A549 (cell line): ENCODE results near the gene SUPT5H. TPM values are rescaled to one million over a fixed set of nuclear protein-coding genes. Genes with fewer than 3 reads are reported as not detected.

Experiments
- ATAC-seq, 2 experiments: fragments of 200-7000 bp in 1 of 2; fragments of >200 bp in 1 of 2; cut with Nextera tagmentation in 1 of 2; cut with Tn5 transposase in 1 of 2; 3 replicates each; pipeline versions ENCODE4 v1.8.0 to v1.9.1; 2018 to 2020; ENCODE audit warnings: mild to moderate bottlenecking in 1 of 2, moderate library complexity in 1 of 2
- CTCF ChIA-PET: fragments of 300-600 bp; sonication (Branson Sonifier 250); formaldehyde crosslinking; extraction: SDS; loops from one replicate; lab custom pipeline; 2021; ENCODE audit warnings: antibody characterized with exemption, inconsistent platforms; lab: Yijun Ruan, JAX
- POLR2A ChIA-PET: fragments of 350-600 bp; formaldehyde crosslinking; extraction: SDS; loops from one replicate; lab custom pipeline; 2021; ENCODE audit warnings: antibody characterized with exemption, inconsistent platforms; lab: Yijun Ruan, JAX
- DNase-seq, 2 experiments: peaks; one replicate each; pipeline versions ENCODE4 v3.0.0 to v3.0.0-alpha.2; 2011 to 2016; ENCODE audit warnings: low read depth in 1 of 2, low spot score in 1 of 2
- FAIRE-seq: peaks from 2 replicates; lab custom pipeline; 2011; peaks lifted over from hg19 to GRCh38; lab: Jason Lieb, UNC
- H3K27ac ChIP-seq, 2 experiments: fragments of >200 bp; sonication (Bioruptor Twin); formaldehyde crosslinking; 3 replicates each; pipeline ENCODE4 v1.5.1; 2016 to 2017
- H3K4me1 ChIP-seq: fragments of >200 bp; sonication (Bioruptor Twin); formaldehyde crosslinking; 3 replicates; pipeline ENCODE4 v1.6.1; 2016
- H3K4me2 ChIP-seq: fragments of >200 bp; sonication (Bioruptor Twin); formaldehyde crosslinking; 3 replicates; pipeline ENCODE4 v1.6.1; 2016
- H3K4me3 ChIP-seq: fragments of >200 bp; sonication (Bioruptor Twin); formaldehyde crosslinking; 3 replicates; pipeline ENCODE4 v1.5.1; 2016
- H3K9me3 ChIP-seq: fragments of >200 bp; sonication (Bioruptor Twin); formaldehyde crosslinking; 3 replicates; pipeline ENCODE4 v1.6.1; 2016
- CBX8 ChIP-seq: fragments of 200-600 bp; sonication (generic); IDR thresholded peaks from 2 replicates; pipeline ENCODE4 v1.6.1; 2016
- CHD4 ChIP-seq: fragments of 200-600 bp; sonication (generic); IDR thresholded peaks from 2 replicates; pipeline ENCODE4 v1.6.1; 2016; ENCODE audit warnings: antibody characterized with exemption, mild to moderate bottlenecking, borderline replicate concordance
- CTCF ChIP-seq: fragments of >200 bp; sonication (Bioruptor Twin); formaldehyde crosslinking; IDR thresholded peaks from 3 replicates; pipeline ENCODE4 v1.5.1; 2016
- EHMT2 ChIP-seq: fragments of 200-600 bp; sonication (generic); IDR thresholded peaks from 2 replicates; pipeline ENCODE4 v1.6.1; 2016; ENCODE audit warnings: antibody characterized with exemption, low read depth, mild to moderate bottlenecking, moderate library complexity
- ELK1 ChIP-seq: fragments of 150-350 bp; IDR thresholded peaks from 2 replicates; pipeline ENCODE4 v1.6.1; 2014; ENCODE audit warnings: low read depth, mild to moderate bottlenecking, low read length
- EP300 ChIP-seq, 2 experiments: fragments of >200 bp; sonication (Bioruptor Twin); formaldehyde crosslinking; IDR thresholded peaks; 2 replicates in 1 of 2; 3 replicates in 1 of 2; pipeline ENCODE4 v1.6.1; 2016 to 2017
- FOSB ChIP-seq: fragments of 250-450 bp; sonication (Bioruptor Pico); IDR thresholded peaks from 2 replicates; pipeline ENCODE4 v1.5.0; 2020; ENCODE audit warnings: mild to moderate bottlenecking, moderate library complexity
- FOXS1 ChIP-seq: fragments of 250-450 bp; sonication (Bioruptor Pico); IDR thresholded peaks from 2 replicates; pipeline ENCODE4 v1.5.0; 2020; ENCODE audit warnings: mild to moderate bottlenecking, moderate library complexity
- GATA3 ChIP-seq: IDR thresholded peaks from 2 replicates; pipeline ENCODE4 v1.6.1; 2012; ENCODE audit warnings: borderline replicate concordance
- HDAC2 ChIP-seq: fragments of 200-600 bp; sonication (generic); IDR thresholded peaks from 2 replicates; pipeline ENCODE4 v1.6.1; 2016
- HMGXB4 ChIP-seq: fragments of 250-450 bp; sonication (Bioruptor Pico); IDR thresholded peaks from 2 replicates; pipeline ENCODE4 v1.5.0; 2021; ENCODE audit warnings: mild to moderate bottlenecking, moderate library complexity, borderline replicate concordance
- JUNB ChIP-seq: fragments of >200 bp; sonication (Bioruptor Twin); formaldehyde crosslinking; IDR thresholded peaks from 2 replicates; pipeline ENCODE4 v1.6.1; 2016
- MAX ChIP-seq: IDR thresholded peaks from 2 replicates; pipeline ENCODE4 v1.6.1; 2012
- MAZ ChIP-seq: fragments of 150-350 bp; IDR thresholded peaks from 2 replicates; pipeline ENCODE4 v1.6.1; 2014; ENCODE audit warnings: antibody characterized with exemption, low read depth, low read length, borderline replicate concordance
- RFX5 ChIP-seq: fragments of 450-650 bp; IDR thresholded peaks from 2 replicates; pipeline ENCODE4 v1.7.1; 2014; ENCODE audit warnings: antibody characterized with exemption, mild to moderate bottlenecking, moderate library complexity
- RNF2 ChIP-seq: fragments of 200-600 bp; sonication (generic); IDR thresholded peaks from 2 replicates; pipeline ENCODE4 v1.6.1; 2016; ENCODE audit warnings: low read depth, mild to moderate bottlenecking, antibody characterized with exemption, moderate library complexity, borderline replicate concordance
- SMC3 ChIP-seq: fragments of >200 bp; sonication (Bioruptor Twin); formaldehyde crosslinking; IDR thresholded peaks from 3 replicates; pipeline ENCODE4 v1.6.1; 2018; ENCODE audit warnings: inconsistent platforms
- SREBF2 ChIP-seq: fragments of 450-650 bp; IDR thresholded peaks from 2 replicates; pipeline ENCODE4 v1.6.1; 2014; ENCODE audit warnings: mild to moderate bottlenecking, moderate library complexity
- TFCP2L1 ChIP-seq: fragments of 250-450 bp; sonication (Bioruptor Pico); IDR thresholded peaks from 2 replicates; pipeline ENCODE4 v1.5.0; 2021; ENCODE audit warnings: mild to moderate bottlenecking
- ZC3H11A ChIP-seq: fragments of 450-650 bp; IDR thresholded peaks from 2 replicates; pipeline ENCODE4 v1.6.1; 2014; ENCODE audit warnings: antibody characterized with exemption, mild to moderate bottlenecking
- ZNF302 ChIP-seq: fragments of 250-450 bp; sonication (Bioruptor Pico); IDR thresholded peaks from 2 replicates; pipeline ENCODE4 v1.9.0; 2021; ENCODE audit warnings: inconsistent platforms, mild to moderate bottlenecking, moderate library complexity
- WGBS: methylation state at CpG from one replicate; pipeline ENCODE4 v1.1.6; 2017; ENCODE audit errors: missing lambda C conversion rate; 5-methylcytosine and 5-hydroxymethylcytosine counted together
- polyA plus RNA-seq, 4 experiments: library from polyadenylated mRNA; depleted of rRNA in 3 of 4; stranded (reverse); fragments of >200 nt; fragmentation: RNase III in 1 of 4; extraction: RNeasy Plus Mini Kit Qiagen cat#74134 plus additional on column Dnase treatment in 1 of 4; gene quantifications; 2 replicates in 3 of 4; 3 replicates in 1 of 4; pipeline ENCODE4 v1.2.3, GENCODE V29; 2011 to 2017
- TF ChIP-seq, protein P1 (sequence below): fragments of 250-450 bp; sonication (Bioruptor Pico); IDR thresholded peaks from 2 replicates; pipeline ENCODE4 v1.5.0; 2020; ENCODE audit warnings: low read depth, mild to moderate bottlenecking, moderate library complexity
- TF ChIP-seq, protein P2 (sequence below): fragments of >200 bp; sonication (Bioruptor Twin); formaldehyde crosslinking; IDR thresholded peaks from 3 replicates; pipeline ENCODE4 v1.6.1; 2016
- TF ChIP-seq, protein P3 (sequence below): fragments of 450-650 bp; IDR thresholded peaks from 2 replicates; pipeline ENCODE4 v1.6.1; 2014; ENCODE audit warnings: antibody characterized with exemption

The SUPT5H gene
- polyA plus RNA-seq, 2 of the 4 experiments (the other 2 are of a cell fraction): 186 to 222 TPM

- ChIA-PET POLR2A (interaction anchor here (1.5 kb wide), 1 partner anchor 14 kb away, joined by 4 read pairs; the partner anchor contains the start of gene TIMM50), CTCF (interaction anchor here (0.8 to 15.8 kb wide), 6 partner anchors 8 to 177 kb away, joined by 4 to 305 read pairs (median 18); partner anchors contain the start of gene EID2B)
- Histone ChIP-seq H3K4me3 (no peak overlapping the region), H3K9me3 (no peaks in the 10 kb centered on the region), H3K27ac (no peak overlapping the region), H3K4me1 (peaks cover 21% of the 10 kb centered on the region), H3K4me2 (no peak overlapping the region)
- no peak for DNase-seq
- FAIRE-seq: no peak
- TF ChIP-seq SMC3: no peak
- TF ChIP-seq ZC3H11A: no peak
- no peak for TF ChIP-seq ZNF302 (CRISPR knock-in tag)
- no peak for TF ChIP-seq FOXS1 (CRISPR knock-in tag)
- no peak for TF ChIP-seq TFCP2L1 (CRISPR knock-in tag)
- TF ChIP-seq SREBF2: no peak
- TF ChIP-seq, protein P1, sequence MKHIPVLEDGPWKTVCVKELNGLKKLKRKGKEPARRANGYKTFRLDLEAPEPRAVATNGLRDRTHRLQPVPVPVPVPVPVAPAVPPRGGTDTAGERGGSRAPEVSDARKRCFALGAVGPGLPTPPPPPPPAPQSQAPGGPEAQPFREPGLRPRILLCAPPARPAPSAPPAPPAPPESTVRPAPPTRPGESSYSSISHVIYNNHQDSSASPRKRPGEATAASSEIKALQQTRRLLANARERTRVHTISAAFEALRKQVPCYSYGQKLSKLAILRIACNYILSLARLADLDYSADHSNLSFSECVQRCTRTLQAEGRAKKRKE (CRISPR knock-in tag): no peak
- TF ChIP-seq, protein P2, sequence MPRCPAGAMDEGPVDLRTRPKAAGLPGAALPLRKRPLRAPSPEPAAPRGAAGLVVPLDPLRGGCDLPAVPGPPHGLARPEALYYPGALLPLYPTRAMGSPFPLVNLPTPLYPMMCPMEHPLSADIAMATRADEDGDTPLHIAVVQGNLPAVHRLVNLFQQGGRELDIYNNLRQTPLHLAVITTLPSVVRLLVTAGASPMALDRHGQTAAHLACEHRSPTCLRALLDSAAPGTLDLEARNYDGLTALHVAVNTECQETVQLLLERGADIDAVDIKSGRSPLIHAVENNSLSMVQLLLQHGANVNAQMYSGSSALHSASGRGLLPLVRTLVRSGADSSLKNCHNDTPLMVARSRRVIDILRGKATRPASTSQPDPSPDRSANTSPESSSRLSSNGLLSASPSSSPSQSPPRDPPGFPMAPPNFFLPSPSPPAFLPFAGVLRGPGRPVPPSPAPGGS: no peak
- TF ChIP-seq RNF2: no peak
- no peak for TF ChIP-seq JUNB
- no peak for TF ChIP-seq CHD4
- TF ChIP-seq FOSB (CRISPR knock-in tag): no peak
- no peak for ATAC-seq
- WGBS: 88% methylated on average over 5 of the region's 5 CpGs
Measured at GRCh38 chr19:39494661-39495060, 49.3 kb downstream of the SUPT5H start.

GRCh38 chr19:39496063-39496462 is 50.7 kb downstream of the SUPT5H start:
- no peak overlapping the region for H3K4me3 ChIP-seq
- 55% methylated on average over 5 of the region's 5 CpGs for WGBS
- H3K4me2 ChIP-seq: no peak overlapping the region
- CTCF ChIA-PET: interaction anchor here (0.8 to 15.8 kb wide), 11 partner anchors 11 to 176 kb away, joined by 3 to 305 read pairs (median 5); partner anchors contain the start of genes EID2, EID2B, PLEKHG2 and TIMM50
- no peak for ATAC-seq
- H3K27ac ChIP-seq: no peak overlapping the region
- no peak for TF ChIP-seq HMGXB4 (CRISPR knock-in tag)
- no peak for TF ChIP-seq GATA3
- no peak for TF ChIP-seq ELK1
- no peak for TF ChIP-seq RNF2
- TF ChIP-seq, protein P3, sequence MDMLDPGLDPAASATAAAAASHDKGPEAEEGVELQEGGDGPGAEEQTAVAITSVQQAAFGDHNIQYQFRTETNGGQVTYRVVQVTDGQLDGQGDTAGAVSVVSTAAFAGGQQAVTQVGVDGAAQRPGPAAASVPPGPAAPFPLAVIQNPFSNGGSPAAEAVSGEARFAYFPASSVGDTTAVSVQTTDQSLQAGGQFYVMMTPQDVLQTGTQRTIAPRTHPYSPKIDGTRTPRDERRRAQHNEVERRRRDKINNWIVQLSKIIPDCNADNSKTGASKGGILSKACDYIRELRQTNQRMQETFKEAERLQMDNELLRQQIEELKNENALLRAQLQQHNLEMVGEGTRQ: no peak
- no peak for TF ChIP-seq CBX8
- no peak for TF ChIP-seq SMC3
- TF ChIP-seq RFX5: no peak
- TF ChIP-seq EHMT2: no peak
- TF ChIP-seq HDAC2: no peak
- no peak for TF ChIP-seq MAX
- TF ChIP-seq SREBF2: no peak
- no peak for TF ChIP-seq EP300 (IDR thresholded peaks at IDR 0.05)
- no peak for TF ChIP-seq CTCF
- TF ChIP-seq, protein P1 (CRISPR knock-in tag): no peak
- no peak for TF ChIP-seq MAZ
- TF ChIP-seq, all 56 proteins: peak for 0
- Histone ChIP-seq H3K9me3 (no peaks in the 10 kb centered on the region), H3K4me1 (peaks cover 21% of the 10 kb centered on the region)
- POLR2A ChIA-PET: interaction anchor here (1.5 kb wide), 1 partner anchor 16 kb away, joined by 4 read pairs; the partner anchor contains the start of gene TIMM50
- no peak for FAIRE-seq
- DNase-seq: no peak
